Heart left ventricle (tissue), 16 donors: ENCODE measurements around the gene COPS9. TPM values are rescaled to one million over a fixed set of nuclear protein-coding genes. Genes with fewer than 3 reads are reported as not detected.

Experiments used
- ATAC-seq, 4 donors: fragments of 200-7000 bp; cut with Tn5 transposase; one replicate each; pipeline ENCODE4 v1.9.1; 2020 to 2022; ENCODE audit warnings: moderate library complexity in 4 of 4, mild to moderate bottlenecking in 3 of 4, moderate number of reproducible peaks in 1 of 4
- DNase-seq, 5 donors: peaks; one replicate each; pipeline ENCODE4 v3.0.0-alpha.2; 2020
- H3K27ac ChIP-seq, 12 donors: fragments of 200-600 bp; sonication (generic) in 4 of 12; one replicate each; pipeline versions ENCODE4 v1.5.0 to v1.8.0; 2016 to 2022; ENCODE audit warnings: mild to moderate bottlenecking in 2 of 12
- H3K27me3 ChIP-seq, 9 donors: fragments of 200-600 bp; sonication (generic) in 2 of 9; one replicate each; pipeline versions ENCODE4 v1.5.1 to v1.8.0; 2016 to 2022; ENCODE audit warnings: mild to moderate bottlenecking in 3 of 9
- H3K36me3 ChIP-seq, 9 donors: fragments of 200-600 bp; sonication (generic) in 2 of 9; one replicate each; pipeline versions ENCODE4 v1.5.0 to v1.8.0; 2018 to 2022; ENCODE audit warnings: mild to moderate bottlenecking in 2 of 9
- H3K4me1 ChIP-seq, 12 donors: fragments of 200-600 bp; sonication (generic) in 4 of 12; one replicate each; pipeline versions ENCODE4 v1.5.0 to v1.8.0; 2016 to 2022; ENCODE audit warnings: mild to moderate bottlenecking in 3 of 12
- H3K4me3 ChIP-seq, 12 donors: fragments of 200-600 bp; sonication (generic) in 4 of 12; one replicate each; pipeline versions ENCODE4 v1.5.0 to v1.8.0; 2017 to 2022; ENCODE audit warnings: mild to moderate bottlenecking in 9 of 12, moderate library complexity in 4 of 12
- H3K9me3 ChIP-seq, 12 donors: fragments of 200-600 bp; sonication (generic) in 4 of 12; one replicate each; pipeline versions ENCODE4 v1.5.0 to v1.8.0; 2016 to 2022; ENCODE audit warnings: mild to moderate bottlenecking in 1 of 12
- POLR2A ChIP-seq, 2 donors: fragments of 450-650 bp; IDR thresholded peaks; one replicate each; pipeline ENCODE4 v1.6.1; 2017; ENCODE audit warnings: antibody characterized with exemption in 2 of 2, mild to moderate bottlenecking in 2 of 2, moderate library complexity in 2 of 2
- WGBS, 4 donors: extraction: QIAGEN DNeasy Blood & Tissue Kit in 2 of 4; methylation state at CpG; one replicate each; pipeline versions ENCODE4 v1.1.5 to v1.1.7; 2013 to 2018; 5-methylcytosine and 5-hydroxymethylcytosine counted together
- intact Hi-C, 10 donors: fragments of 100-400 bp; cut with DNase I; formaldehyde crosslinking; loops; one replicate each; pipeline versions ENCODE4 v1.11.1 to v1.14.2; 2022
- polyA plus RNA-seq, 2 donors: library from polyadenylated mRNA; stranded (reverse); fragments of 200-250 nt; gene quantifications; one replicate each; pipeline ENCODE4 v1.2.3, GENCODE V29; 2013
- total RNA-seq, 9 donors: library from RNA; depleted of rRNA in 2 of 9; stranded (reverse); fragments of >200 nt in 2 of 9; fragmentation: NEBNext Ultra II Directional in 3 of 9; extraction: Animal tissue kit (Norgen Biotek cat#: 25700) in 3 of 9; gene quantifications; one replicate each; pipeline versions ENCODE4 v1.1.0 to v1.2.4, GENCODE V29; 2016 to 2023
- TF ChIP-seq, protein P1 (sequence below), 12 donors: fragments of 200-600 bp; sonication (generic) in 4 of 12; IDR thresholded peaks; one replicate each; pipeline versions ENCODE4 v1.5.0 to v1.8.0; 2018 to 2022; ENCODE audit warnings: antibody characterized with exemption in 12 of 12, mild to moderate bottlenecking in 5 of 12
- donor health status: ischemic (EF 13 %, LVEDD 7.1; RV severe dilation, severe dysfunction).
- donor health status: healthy with polysubstance abuse.
- donor health status: DM: no; HTN: yes; CAD: no.
- donor health status: DM: no; HTN: no; CAD: no.
- donor health status: ischemic (EF 25% LVEDD 6.9; RV normal size, moderate dysfunction).
- donor health status: ischemic (EF 25% LVEDD 5.7; RV mildly dilated, moderate dysfunction).
- donor health status: healthy.
- donor health status: DM: yes; HTN: yes; CAD: no.
- donor health status: ischemic (EF 35%, LVEDD 5.7; RV mildly dilated, moderate dysfunction).
- donor health status: nonischemic (EF 11% LVEDD 7.7; RV severe dilation, severe dysfunction).
- donor health status: DM: yes; HTN: yes; CAD: no.
- donor health status: PGD.
- donor health status: ischemic (EF 29% LVEDD 5.4; RV normal size, mild dysfunction).
- donor health status: nonischemic (EF 23%, LVEDD 6.1; RV moderate dilation, normal function).

COPS9 gene
- total and polyA plus RNA-seq, 11 donors, result 130 to 664 (median 178) TPM

DNA sequence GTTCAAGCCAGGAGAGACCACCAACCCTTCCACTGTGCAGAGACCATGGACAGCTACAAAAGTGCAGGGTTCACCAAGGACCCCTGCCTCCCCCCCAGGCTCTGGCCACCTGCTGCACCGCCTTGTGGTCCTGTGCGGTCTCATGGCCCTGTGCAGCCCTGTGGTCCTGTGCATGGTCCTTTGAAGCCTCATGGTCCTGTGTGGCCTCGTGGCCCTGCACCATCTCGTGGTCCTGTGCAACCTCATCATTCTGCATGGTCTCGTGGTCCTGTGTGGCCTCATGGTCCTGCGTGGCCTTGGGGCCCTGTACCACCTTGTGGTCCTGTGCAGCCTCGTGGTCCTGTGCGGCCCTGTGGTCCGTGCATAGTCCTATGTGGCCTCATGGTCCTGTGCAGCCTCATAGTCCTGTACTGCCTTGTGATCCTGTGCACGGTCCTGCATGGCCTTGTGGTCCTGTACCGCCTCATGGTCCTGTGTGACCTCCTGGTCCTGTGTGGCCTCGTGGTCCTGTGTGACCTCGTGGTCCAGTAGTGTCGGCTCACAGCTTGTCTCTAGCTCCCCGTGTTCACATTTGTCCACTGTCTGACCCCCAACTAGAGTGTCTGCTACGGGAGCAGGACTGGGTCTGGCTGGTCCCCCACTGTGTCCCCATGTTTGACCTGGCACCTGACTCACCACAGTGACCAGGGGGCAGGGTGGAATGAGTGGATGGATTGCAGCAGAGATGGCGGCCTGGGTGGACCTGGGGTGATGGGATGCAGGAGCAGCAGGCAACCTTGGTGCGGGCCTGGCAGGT lies 24.4 kb upstream of the COPS9 start:
- Histone ChIP-seq H3K27ac (no peak overlapping the region), H3K36me3 (no peaks in the 10 kb centered on the region), H3K9me3 (no peaks in the 10 kb centered on the region), H3K27me3 (peaks cover 0 to 5% (median 0%) of the 10 kb centered on the region in 9 donors), H3K4me3 (no peak overlapping the region), H3K4me1 (no peaks in the 10 kb centered on the region)
- TF ChIP-seq, protein P1, sequence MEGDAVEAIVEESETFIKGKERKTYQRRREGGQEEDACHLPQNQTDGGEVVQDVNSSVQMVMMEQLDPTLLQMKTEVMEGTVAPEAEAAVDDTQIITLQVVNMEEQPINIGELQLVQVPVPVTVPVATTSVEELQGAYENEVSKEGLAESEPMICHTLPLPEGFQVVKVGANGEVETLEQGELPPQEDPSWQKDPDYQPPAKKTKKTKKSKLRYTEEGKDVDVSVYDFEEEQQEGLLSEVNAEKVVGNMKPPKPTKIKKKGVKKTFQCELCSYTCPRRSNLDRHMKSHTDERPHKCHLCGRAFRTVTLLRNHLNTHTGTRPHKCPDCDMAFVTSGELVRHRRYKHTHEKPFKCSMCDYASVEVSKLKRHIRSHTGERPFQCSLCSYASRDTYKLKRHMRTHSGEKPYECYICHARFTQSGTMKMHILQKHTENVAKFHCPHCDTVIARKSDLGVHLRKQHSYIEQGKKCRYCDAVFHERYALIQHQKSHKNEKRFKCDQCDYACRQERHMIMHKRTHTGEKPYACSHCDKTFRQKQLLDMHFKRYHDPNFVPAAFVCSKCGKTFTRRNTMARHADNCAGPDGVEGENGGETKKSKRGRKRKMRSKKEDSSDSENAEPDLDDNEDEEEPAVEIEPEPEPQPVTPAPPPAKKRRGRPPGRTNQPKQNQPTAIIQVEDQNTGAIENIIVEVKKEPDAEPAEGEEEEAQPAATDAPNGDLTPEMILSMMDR (IDR thresholded peaks at IDR 0.05), result no peak
- TF ChIP-seq POLR2A (IDR thresholded peaks at IDR 0.05), result no peak
- peak in 1 of 5 donors; percentile 23 for DNase-seq
- intact Hi-C loops, result no loop called here
- WGBS, 4 donors, result 82 to 90% (median 86%) methylated on average over 15 to 18 of the region's 18 CpGs
- peak in 1 of 4 donors; percentile 42 for ATAC-seq

DNA sequence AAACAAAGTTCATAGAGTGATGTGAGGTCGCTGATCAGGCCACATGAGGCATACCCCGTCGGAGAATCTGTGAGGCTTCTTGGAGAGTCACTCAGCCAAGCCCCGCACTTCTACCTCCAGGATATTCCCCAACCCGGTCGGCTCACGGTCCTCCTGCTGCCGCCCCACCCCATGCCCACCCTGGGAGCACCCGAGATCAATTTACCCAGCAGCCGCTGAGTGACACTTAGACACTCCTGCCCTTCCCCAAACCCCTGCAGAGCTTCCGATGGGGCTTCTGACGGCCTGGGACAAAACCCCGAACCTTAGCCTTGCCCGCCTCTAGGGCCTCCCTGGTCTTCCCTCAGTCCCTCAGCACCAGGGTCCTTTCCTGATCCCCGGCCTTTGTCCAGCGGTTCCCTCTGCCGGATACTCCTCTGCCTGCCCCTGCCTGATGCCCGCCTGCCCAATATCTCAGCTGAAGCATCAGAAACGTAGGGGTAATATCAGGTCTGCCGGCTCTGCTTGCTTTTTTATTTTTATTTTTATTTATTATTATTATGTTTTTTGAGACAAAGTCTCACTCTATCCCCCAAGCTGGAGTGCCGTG lies 23.2 kb upstream of the COPS9 start:
- H3K27me3 ChIP-seq, result peaks cover 0 to 5% (median 0%) of the 10 kb centered on the region in 9 donors
- 82 to 85% (median 83%) methylated on average over 21 of the region's 21 CpGs for WGBS, 4 donors
- H3K4me1 ChIP-seq, result no peaks in the 10 kb centered on the region
- no peaks in the 10 kb centered on the region for H3K9me3 ChIP-seq
- DNase-seq (peak in 1 of 5 donors; percentile 44), ATAC-seq (no peak)
- no peaks in the 10 kb centered on the region for H3K36me3 ChIP-seq
- no peak overlapping the region for H3K27ac ChIP-seq
- H3K4me3 ChIP-seq, result no peak overlapping the region
- TF ChIP-seq POLR2A (IDR thresholded peaks at IDR 0.05), result no peak
- TF ChIP-seq, protein P1 (IDR thresholded peaks at IDR 0.05), result no peak
- intact Hi-C loops, result no loop called here

DNA sequence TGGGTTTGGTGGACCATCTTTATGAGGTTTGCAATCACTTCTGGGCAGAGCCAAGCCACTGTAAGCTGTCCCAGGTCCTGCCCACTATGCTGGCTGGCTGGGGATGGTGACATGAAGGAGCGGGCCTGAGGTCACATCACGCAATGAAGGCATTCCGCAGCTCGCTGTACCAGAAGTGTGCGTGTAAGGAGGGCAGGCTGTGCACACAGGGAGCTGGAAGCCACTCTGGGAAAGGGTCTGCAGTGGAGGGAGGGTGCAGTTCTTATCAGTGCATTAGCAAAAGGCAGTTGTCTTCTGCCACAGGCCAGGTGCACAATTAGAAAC lies 21.0 kb upstream of the COPS9 start:
- no peak for TF ChIP-seq POLR2A (IDR thresholded peaks at IDR 0.05)
- TF ChIP-seq, protein P1 (IDR thresholded peaks at IDR 0.05), result no peak
- ATAC-seq (no peak), DNase-seq (peak in 1 of 5 donors; percentile 8)
- Histone ChIP-seq H3K9me3 (no peaks in the 10 kb centered on the region), H3K27me3 (peaks cover 0 to 11% (median 0%) of the 10 kb centered on the region in 9 donors), H3K36me3 (no peaks in the 10 kb centered on the region), H3K4me3 (no peak overlapping the region), H3K27ac (no peak overlapping the region), H3K4me1 (no peaks in the 10 kb centered on the region)
- intact Hi-C loops, result no loop called here
- 74 to 93% (median 84%) methylated on average over 5 of the region's 5 CpGs for WGBS, 4 donors

- intact Hi-C loops, result no loop called here
- H3K36me3 ChIP-seq, result no peaks in the 10 kb centered on the region
- WGBS, 4 donors, result 76 to 86% (median 83%) methylated on average over 29 of the region's 29 CpGs
- no peaks in the 10 kb centered on the region for H3K9me3 ChIP-seq
- no peak for ATAC-seq
- DNase-seq, result peak in 1 of 5 donors; percentile 37
- H3K4me1 ChIP-seq, result no peaks in the 10 kb centered on the region
- H3K27me3 ChIP-seq, result peaks cover 0 to 11% (median 0%) of the 10 kb centered on the region in 9 donors
- TF ChIP-seq, protein P1 (IDR thresholded peaks at IDR 0.05), result no peak
- no peak for TF ChIP-seq POLR2A (IDR thresholded peaks at IDR 0.05)
- no peak overlapping the region for H3K4me3 ChIP-seq
- H3K27ac ChIP-seq, result no peak overlapping the region
These were observed 20.5 kb upstream of the COPS9 start for GRCh38 chr2:240156435-240157146.
